ENCODE results near the gene ZBTB37.

DNA sequence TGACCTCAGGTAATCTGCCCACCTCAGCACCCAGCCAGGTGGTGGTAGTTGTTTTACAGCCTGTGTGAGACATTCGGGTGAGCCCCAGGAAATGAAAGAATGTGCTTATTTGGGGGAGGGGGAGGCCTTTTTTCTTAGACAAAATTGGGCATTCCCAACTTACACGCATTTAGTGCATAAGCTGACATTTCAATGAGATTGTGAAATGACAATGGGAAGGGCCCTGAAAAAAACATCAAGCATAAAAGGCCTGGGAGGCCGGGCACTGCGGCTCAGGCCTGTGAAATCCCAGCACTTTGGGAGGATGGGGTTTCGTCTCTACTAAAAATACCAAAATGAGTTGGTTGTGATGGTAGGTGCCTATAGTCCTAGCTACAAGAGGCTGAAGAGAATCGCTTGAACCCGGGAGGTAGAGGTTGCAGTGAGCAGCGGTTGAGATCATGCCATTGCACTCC lies 5.4 kb upstream of the ZBTB37 start:
- TF ChIP-seq, protein P1, sequence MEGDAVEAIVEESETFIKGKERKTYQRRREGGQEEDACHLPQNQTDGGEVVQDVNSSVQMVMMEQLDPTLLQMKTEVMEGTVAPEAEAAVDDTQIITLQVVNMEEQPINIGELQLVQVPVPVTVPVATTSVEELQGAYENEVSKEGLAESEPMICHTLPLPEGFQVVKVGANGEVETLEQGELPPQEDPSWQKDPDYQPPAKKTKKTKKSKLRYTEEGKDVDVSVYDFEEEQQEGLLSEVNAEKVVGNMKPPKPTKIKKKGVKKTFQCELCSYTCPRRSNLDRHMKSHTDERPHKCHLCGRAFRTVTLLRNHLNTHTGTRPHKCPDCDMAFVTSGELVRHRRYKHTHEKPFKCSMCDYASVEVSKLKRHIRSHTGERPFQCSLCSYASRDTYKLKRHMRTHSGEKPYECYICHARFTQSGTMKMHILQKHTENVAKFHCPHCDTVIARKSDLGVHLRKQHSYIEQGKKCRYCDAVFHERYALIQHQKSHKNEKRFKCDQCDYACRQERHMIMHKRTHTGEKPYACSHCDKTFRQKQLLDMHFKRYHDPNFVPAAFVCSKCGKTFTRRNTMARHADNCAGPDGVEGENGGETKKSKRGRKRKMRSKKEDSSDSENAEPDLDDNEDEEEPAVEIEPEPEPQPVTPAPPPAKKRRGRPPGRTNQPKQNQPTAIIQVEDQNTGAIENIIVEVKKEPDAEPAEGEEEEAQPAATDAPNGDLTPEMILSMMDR (IDR thresholded peaks at IDR 0.05), result no peak
- TF ChIP-seq EP300 (IDR thresholded peaks at IDR 0.05) (no peak), POLR2AphosphoS5 (IDR thresholded peaks at IDR 0.05) (no peak), POLR2A (IDR thresholded peaks at IDR 0.05) (no peak)
